ENCODE measurements around the gene DCST2. TPM values are rescaled to one million over a fixed set of nuclear protein-coding genes. Genes with fewer than 3 reads are reported as not detected.
"Not testable (repeated sequence)": the region's sequence is repeated elsewhere in the genome, so short reads cannot be mapped to it uniquely, and the experiment has no call there.

Gene DCST2
- total RNA-seq, 1 experiment from 2014 or later, result 0.21 TPM

DNA sequence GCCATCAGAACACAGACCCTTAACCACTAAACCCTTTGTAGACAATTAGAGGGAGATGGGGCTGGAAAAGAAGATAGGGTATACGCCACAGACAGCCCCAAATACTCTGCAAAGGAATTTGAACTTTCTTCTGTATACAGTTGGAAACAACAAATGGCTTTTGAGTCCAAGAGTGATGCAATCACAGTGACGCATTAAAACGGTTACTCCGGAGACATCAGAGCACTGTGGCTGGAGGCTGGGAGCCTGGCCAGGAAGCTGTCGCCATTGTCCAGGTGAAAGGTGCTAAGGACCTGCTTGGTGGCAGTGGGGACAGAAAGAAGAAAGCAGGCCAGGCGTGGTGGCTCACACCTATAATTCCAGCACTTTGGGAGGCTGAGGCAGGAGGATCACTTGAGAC, 46.3 kb downstream of the DCST2 start:
- no peak overlapping the region for H3K27ac ChIP-seq (ENCODE audit: low read depth, low read length, poor library complexity, severe bottlenecking)
- BruUV-seq (replicated peaks), result no TSS peak
- H3K27me3 ChIP-seq (replicated peaks; ENCODE audit: insufficient read depth, low read depth, low read length, poor library complexity), result no peaks in the 10 kb centered on the region
- intact Hi-C loops (cut with micrococcal nuclease; ENCODE audit: unreplicated experiment), result no loop called here
- no peak for TF ChIP-seq EZH2 (IDR thresholded peaks at IDR 0.05; ENCODE audit: borderline replicate concordance, low read depth, low read length, poor library complexity, severe bottlenecking)
- TF ChIP-seq, protein P1, sequence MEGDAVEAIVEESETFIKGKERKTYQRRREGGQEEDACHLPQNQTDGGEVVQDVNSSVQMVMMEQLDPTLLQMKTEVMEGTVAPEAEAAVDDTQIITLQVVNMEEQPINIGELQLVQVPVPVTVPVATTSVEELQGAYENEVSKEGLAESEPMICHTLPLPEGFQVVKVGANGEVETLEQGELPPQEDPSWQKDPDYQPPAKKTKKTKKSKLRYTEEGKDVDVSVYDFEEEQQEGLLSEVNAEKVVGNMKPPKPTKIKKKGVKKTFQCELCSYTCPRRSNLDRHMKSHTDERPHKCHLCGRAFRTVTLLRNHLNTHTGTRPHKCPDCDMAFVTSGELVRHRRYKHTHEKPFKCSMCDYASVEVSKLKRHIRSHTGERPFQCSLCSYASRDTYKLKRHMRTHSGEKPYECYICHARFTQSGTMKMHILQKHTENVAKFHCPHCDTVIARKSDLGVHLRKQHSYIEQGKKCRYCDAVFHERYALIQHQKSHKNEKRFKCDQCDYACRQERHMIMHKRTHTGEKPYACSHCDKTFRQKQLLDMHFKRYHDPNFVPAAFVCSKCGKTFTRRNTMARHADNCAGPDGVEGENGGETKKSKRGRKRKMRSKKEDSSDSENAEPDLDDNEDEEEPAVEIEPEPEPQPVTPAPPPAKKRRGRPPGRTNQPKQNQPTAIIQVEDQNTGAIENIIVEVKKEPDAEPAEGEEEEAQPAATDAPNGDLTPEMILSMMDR (conservative IDR thresholded peaks at IDR 0.05; ENCODE audit: low read depth, low read length), result no peak
- ChIA-PET POLR2A (ENCODE audit: low non-redundant PET) (no interaction called here), CTCF (interaction anchor here (1.3 kb wide), 1 partner anchor 12 kb away, joined by 5 read pairs; no protein-coding TSS in a partner anchor)
- H3K4me3 ChIP-seq (ENCODE audit: low read depth, low read length, poor library complexity, severe bottlenecking), result no peak overlapping the region
- H3K9me3 ChIP-seq (ENCODE audit: low read depth, low read length, poor library complexity, severe bottlenecking), result no peaks in the 10 kb centered on the region
- DNase-seq (ENCODE audit: low spot score), result no peak
- peaks cover 40% of the 10 kb centered on the region for H3K36me3 ChIP-seq (ENCODE audit: insufficient read depth, low read length, poor library complexity, severe bottlenecking)
- peaks cover 4% of the 10 kb centered on the region for H3K4me1 ChIP-seq (ENCODE audit: insufficient read depth, low read length, poor library complexity, severe bottlenecking)

DNA sequence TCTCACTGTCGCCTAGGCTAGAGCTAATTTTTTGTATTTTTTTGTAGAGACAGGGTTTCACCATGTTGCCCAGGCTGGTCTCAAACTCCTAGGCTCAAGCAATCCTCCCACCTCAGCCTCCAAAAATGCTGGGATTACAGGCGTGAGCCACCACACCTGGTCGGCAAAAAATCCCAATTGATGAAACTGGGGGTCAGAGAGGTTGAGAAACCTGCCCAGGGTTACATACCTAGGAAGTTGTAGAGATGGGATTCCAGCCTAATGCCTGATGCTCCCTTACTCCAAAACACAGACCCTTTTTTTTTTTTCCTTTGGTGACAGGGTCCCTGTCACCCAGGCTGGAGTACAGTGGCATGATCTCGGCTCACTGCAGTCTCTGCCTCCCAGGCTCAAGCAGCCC, 46.8 kb downstream of the DCST2 start:
- not testable (repeated sequence) for BruUV-seq (replicated peaks); H3K27ac ChIP-seq (ENCODE audit: low read depth, low read length, poor library complexity, severe bottlenecking)
- CTCF ChIA-PET, result interaction anchor here (0.6 to 1.3 kb wide), 2 partner anchors 12 to 46 kb away, joined by 5 to 7 read pairs; no protein-coding TSS in a partner anchor

DNA sequence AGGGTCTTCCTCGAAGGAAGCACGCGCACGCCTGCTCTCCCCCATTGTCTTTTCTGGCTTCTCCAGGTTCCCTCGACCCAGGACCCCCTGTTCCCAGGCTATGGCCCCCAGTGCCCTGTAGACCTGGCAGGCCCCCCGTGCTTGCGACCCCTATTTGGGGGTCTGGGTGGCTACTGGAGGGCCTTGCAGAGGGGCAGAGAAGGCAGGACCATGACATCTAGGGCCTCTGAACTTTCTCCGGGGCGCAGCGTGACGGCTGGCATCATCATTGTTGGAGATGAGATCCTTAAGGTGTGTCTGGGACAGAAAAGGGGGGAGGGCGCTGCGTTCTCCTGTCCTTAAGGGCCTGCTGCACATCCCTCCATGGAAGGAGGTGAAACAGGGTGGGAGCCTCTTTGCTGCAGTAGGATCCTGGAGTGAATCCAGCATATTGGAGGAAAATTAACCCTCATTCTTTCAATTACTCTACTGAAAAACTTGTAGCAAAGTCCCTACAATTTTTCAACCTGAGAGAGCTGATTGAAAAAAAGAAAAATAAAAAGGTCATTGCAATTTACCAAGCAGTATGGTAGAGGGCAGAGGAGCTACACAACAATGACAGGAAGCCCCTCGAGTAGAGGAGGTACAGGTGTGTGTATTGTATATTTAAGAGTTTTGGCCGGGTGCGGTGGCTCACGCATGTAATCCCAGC, 49.7 kb downstream of the DCST2 start:
- H3K27ac ChIP-seq (ENCODE audit: low read depth, low read length, poor library complexity, severe bottlenecking), result peak overlapping the region; percentile 67
- ChIA-PET CTCF (interaction anchor here (0.7 kb wide), 2 partner anchors 28 to 504 kb away, joined by 3 to 6 read pairs; partner anchors contain the start of gene PBXIP1), POLR2A (ENCODE audit: low non-redundant PET) (interaction anchor here (0.7 kb wide), 1 partner anchor 34 kb away, joined by 4 read pairs; no protein-coding TSS in a partner anchor)
- peaks cover 6% of the 10 kb centered on the region for H3K4me1 ChIP-seq (ENCODE audit: insufficient read depth, low read length, poor library complexity, severe bottlenecking)
- BruUV-seq (replicated peaks), result no TSS peak
- intact Hi-C loops (cut with micrococcal nuclease; ENCODE audit: unreplicated experiment), result no loop called here
- DNase-seq (ENCODE audit: low spot score), result no peak
- H3K27me3 ChIP-seq (replicated peaks; ENCODE audit: insufficient read depth, low read depth, low read length, poor library complexity), result no peaks in the 10 kb centered on the region
- peak overlapping the region; percentile 76 for H3K4me3 ChIP-seq (ENCODE audit: low read depth, low read length, poor library complexity, severe bottlenecking)
- no peaks in the 10 kb centered on the region for H3K9me3 ChIP-seq (ENCODE audit: low read depth, low read length, poor library complexity, severe bottlenecking)
- no peak for TF ChIP-seq EZH2 (IDR thresholded peaks at IDR 0.05; ENCODE audit: borderline replicate concordance, low read depth, low read length, poor library complexity, severe bottlenecking)
- TF ChIP-seq, protein P1 (conservative IDR thresholded peaks at IDR 0.05; ENCODE audit: low read depth, low read length), result no peak
- peaks cover 41% of the 10 kb centered on the region for H3K36me3 ChIP-seq (ENCODE audit: insufficient read depth, low read length, poor library complexity, severe bottlenecking)

More for the DNA sequence above, 46.8 kb downstream of the DCST2 start:
- H3K9me3 ChIP-seq (ENCODE audit: low read depth, low read length, poor library complexity, severe bottlenecking); H3K27me3 ChIP-seq (replicated peaks; ENCODE audit: insufficient read depth, low read depth, low read length, poor library complexity); H3K4me1 ChIP-seq (ENCODE audit: insufficient read depth, low read length, poor library complexity, severe bottlenecking); DNase-seq (ENCODE audit: low spot score); H3K4me3 ChIP-seq (ENCODE audit: low read depth, low read length, poor library complexity, severe bottlenecking); intact Hi-C loops (cut with micrococcal nuclease; ENCODE audit: unreplicated experiment); POLR2A ChIA-PET (ENCODE audit: low non-redundant PET): not testable (repeated sequence)
- H3K36me3 ChIP-seq (ENCODE audit: insufficient read depth, low read length, poor library complexity, severe bottlenecking), result peaks cover 40% of the 10 kb centered on the region
